ENCODE data around the gene PLCB1.

PLCB1 gene

GRCh38 chr20:8755340-8756118, 623.5 kb downstream of the PLCB1 start:
- H3K9me3 ChIP-seq (ENCODE audit: low read length), result no peaks in the 10 kb centered on the region
- TF ChIP-seq CTCF (IDR thresholded peaks at IDR 0.05; ENCODE audit: low read length) (no peak), EZH2 (IDR thresholded peaks at IDR 0.05; ENCODE audit: borderline replicate concordance, low read length) (no peak)
- H3K9me2 ChIP-seq (ENCODE audit: low read depth, low read length), result no peaks in the 10 kb centered on the region
- no peak overlapping the region for H3K4me2 ChIP-seq (ENCODE audit: low read length)
- H3K4me3 ChIP-seq (ENCODE audit: low read depth, low read length, poor library complexity, severe bottlenecking), result no peak overlapping the region
- no peaks in the 10 kb centered on the region for H3K79me2 ChIP-seq (ENCODE audit: insufficient read depth, low read length)
- no peaks in the 10 kb centered on the region for H3F3A ChIP-seq (ENCODE audit: insufficient read depth, low read length)
- H2AFZ ChIP-seq (ENCODE audit: low read length), result no peak overlapping the region
- H3K9ac ChIP-seq (ENCODE audit: low read length), result no peak overlapping the region
- no peaks in the 10 kb centered on the region for H3K4me1 ChIP-seq (ENCODE audit: insufficient read depth, low read length, severe bottlenecking)
- no peaks in the 10 kb centered on the region for H3K27me3 ChIP-seq (ENCODE audit: insufficient read depth, low read length)
- no peak overlapping the region for H3K27ac ChIP-seq (ENCODE audit: low read depth, low read length, poor library complexity, severe bottlenecking)
- no peaks in the 10 kb centered on the region for H4K20me1 ChIP-seq (ENCODE audit: insufficient read depth, low read length)
- no peaks in the 10 kb centered on the region for H3K36me3 ChIP-seq (ENCODE audit: insufficient read depth, low read length)

- Histone ChIP-seq H3K9me3 (ENCODE audit: low read length) (no peaks in the 10 kb centered on the region), H3K4me2 (ENCODE audit: low read length) (no peak overlapping the region), H4K20me1 (ENCODE audit: insufficient read depth, low read length) (no peaks in the 10 kb centered on the region), H3K4me1 (ENCODE audit: insufficient read depth, low read length, severe bottlenecking) (no peaks in the 10 kb centered on the region), H3K9ac (ENCODE audit: low read length) (no peak overlapping the region), H3K27me3 (ENCODE audit: insufficient read depth, low read length) (no peaks in the 10 kb centered on the region), H3K79me2 (ENCODE audit: insufficient read depth, low read length) (no peaks in the 10 kb centered on the region), H2AFZ (ENCODE audit: low read length) (no peak overlapping the region), H3F3A (ENCODE audit: insufficient read depth, low read length) (no peaks in the 10 kb centered on the region), H3K9me2 (ENCODE audit: low read depth, low read length) (no peaks in the 10 kb centered on the region), H3K4me3 (ENCODE audit: low read depth, low read length, poor library complexity, severe bottlenecking) (no peak overlapping the region), H3K27ac (ENCODE audit: low read depth, low read length, poor library complexity, severe bottlenecking) (no peak overlapping the region), H3K36me3 (ENCODE audit: insufficient read depth, low read length) (no peaks in the 10 kb centered on the region)
- TF ChIP-seq CTCF (IDR thresholded peaks at IDR 0.05; ENCODE audit: low read length), result no peak
- TF ChIP-seq EZH2 (IDR thresholded peaks at IDR 0.05; ENCODE audit: borderline replicate concordance, low read length), result no peak
Measured at GRCh38 chr20:8756410-8756809, 624.3 kb downstream of the PLCB1 start.

GRCh38 chr20:8757146-8757545, 625.1 kb downstream of the PLCB1 start:
- H3K27ac ChIP-seq (ENCODE audit: low read depth, low read length, poor library complexity, severe bottlenecking), result no peak overlapping the region
- no peaks in the 10 kb centered on the region for H3K79me2 ChIP-seq (ENCODE audit: insufficient read depth, low read length)
- TF ChIP-seq CTCF (IDR thresholded peaks at IDR 0.05; ENCODE audit: low read length), result no peak
- TF ChIP-seq EZH2 (IDR thresholded peaks at IDR 0.05; ENCODE audit: borderline replicate concordance, low read length), result no peak
- H3F3A ChIP-seq (ENCODE audit: insufficient read depth, low read length), result no peaks in the 10 kb centered on the region
- H3K9me2 ChIP-seq (ENCODE audit: low read depth, low read length), result no peaks in the 10 kb centered on the region
- no peak overlapping the region for H3K9ac ChIP-seq (ENCODE audit: low read length)
- H3K36me3 ChIP-seq (ENCODE audit: insufficient read depth, low read length), result no peaks in the 10 kb centered on the region
- no peaks in the 10 kb centered on the region for H4K20me1 ChIP-seq (ENCODE audit: insufficient read depth, low read length)
- no peaks in the 10 kb centered on the region for H3K9me3 ChIP-seq (ENCODE audit: low read length)
- H3K4me3 ChIP-seq (ENCODE audit: low read depth, low read length, poor library complexity, severe bottlenecking), result no peak overlapping the region
- H3K27me3 ChIP-seq (ENCODE audit: insufficient read depth, low read length), result no peaks in the 10 kb centered on the region
- no peaks in the 10 kb centered on the region for H3K4me1 ChIP-seq (ENCODE audit: insufficient read depth, low read length, severe bottlenecking)
- no peak overlapping the region for H3K4me2 ChIP-seq (ENCODE audit: low read length)
- no peak overlapping the region for H2AFZ ChIP-seq (ENCODE audit: low read length)
